ENCODE measurements around the gene SETD6.

GRCh38 chr16:58497935-58498334 lies 17.4 kb upstream of the SETD6 start:
- TF ChIP-seq EZH2 (IDR thresholded peaks at IDR 0.05), result no peak
- no peak for TF ChIP-seq POLR2AphosphoS5 (IDR thresholded peaks at IDR 0.05; ENCODE audit: borderline replicate concordance, low read depth, low read length)
- TF ChIP-seq FOXP2 (optimal IDR thresholded peaks at IDR 0.05; ENCODE audit: control extremely low read depth, extremely low read length, insufficient read depth), result no peak
